ENCODE measurements around the gene GHR.

The GHR gene

DNA sequence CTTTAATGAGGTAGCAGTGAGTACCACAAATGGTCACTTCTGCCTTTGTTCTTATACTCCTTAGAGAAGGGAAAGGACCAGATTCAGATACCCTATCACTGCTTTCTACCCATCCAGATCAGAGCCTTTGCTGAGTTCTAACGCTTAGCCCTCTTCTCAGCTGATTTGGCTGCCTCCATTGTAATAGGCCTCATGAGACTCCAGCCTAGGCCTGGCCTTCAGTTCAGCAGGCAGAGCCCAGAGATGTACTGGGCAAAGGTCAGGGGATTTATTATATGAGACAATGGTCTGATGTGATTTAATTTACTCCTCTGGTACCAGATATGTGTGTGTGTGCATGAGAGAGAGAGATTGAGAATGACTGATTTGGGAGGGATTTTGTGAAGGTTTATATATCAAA is 124.7 kb downstream of the GHR start:
- Histone ChIP-seq H3K9me3 (ENCODE audit: control extremely low read depth in 1 of 5, control insufficient read depth in 4 of 5, insufficient read depth in 2 of 5, low read depth in 1 of 5, low read length in 4 of 5) (no peaks in the 10 kb centered on the region), H3K4me3 (ENCODE audit: control insufficient read depth in 1 of 7, extremely low read depth in 1 of 7, insufficient read depth in 4 of 7, low read depth in 2 of 7, low read length in 6 of 7) (no peak overlapping the region), H3K4me1 (ENCODE audit: control extremely low read depth in 1 of 4, control insufficient read depth in 4 of 4, insufficient read depth in 4 of 4, low read length in 3 of 4) (no peaks in the 10 kb centered on the region), H3K27me3 (replicated peaks in 2 of 5; ENCODE audit: control insufficient read depth in 4 of 5, insufficient read depth in 5 of 5, low read length in 4 of 5) (peaks cover 0 to 2% (median 0%) of the 10 kb centered on the region in 5 experiments), H3K27ac (ENCODE audit: insufficient read depth in 1 of 2, low read depth in 1 of 2, low read length in 2 of 2, poor library complexity in 1 of 2, severe bottlenecking in 2 of 2) (no peak overlapping the region), H3K36me3 (ENCODE audit: control insufficient read depth in 4 of 4, insufficient read depth in 4 of 4, low read length in 3 of 4) (no peaks in the 10 kb centered on the region)
- WGBS (ENCODE audit: insufficient coverage), result no CpG with 5 or more reads among the region's 1 CpG
- no peak for DNase-seq
- CTCF ChIA-PET, result no interaction called here
- POLR2A ChIA-PET, result no interaction called here

DNA sequence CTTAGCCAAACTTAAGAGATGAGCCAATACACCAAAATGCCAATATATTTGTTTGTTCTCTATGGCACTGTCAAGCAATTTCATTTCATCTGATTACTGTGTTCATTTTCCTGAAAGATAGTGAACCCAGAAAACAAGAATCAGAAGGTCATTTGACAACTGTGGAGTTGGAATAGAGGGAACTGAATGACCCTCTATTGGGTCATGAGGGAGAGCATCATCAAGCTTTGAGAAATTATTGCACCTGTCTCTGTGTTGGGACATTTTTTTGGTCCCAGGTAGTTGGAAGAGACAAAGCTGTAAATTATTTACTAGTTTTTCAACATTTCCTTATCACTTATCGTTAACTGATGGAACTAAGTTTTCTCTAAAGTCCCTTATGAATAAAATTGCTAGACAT is 129.4 kb downstream of the GHR start:
- Histone ChIP-seq H3K4me1 (ENCODE audit: control extremely low read depth in 1 of 4, control insufficient read depth in 4 of 4, insufficient read depth in 4 of 4, low read length in 3 of 4) (no peaks in the 10 kb centered on the region), H3K27ac (ENCODE audit: insufficient read depth in 1 of 2, low read depth in 1 of 2, low read length in 2 of 2, poor library complexity in 1 of 2, severe bottlenecking in 2 of 2) (no peak overlapping the region), H3K36me3 (ENCODE audit: control insufficient read depth in 4 of 4, insufficient read depth in 4 of 4, low read length in 3 of 4) (no peaks in the 10 kb centered on the region), H3K4me3 (ENCODE audit: control insufficient read depth in 1 of 7, extremely low read depth in 1 of 7, insufficient read depth in 4 of 7, low read depth in 2 of 7, low read length in 6 of 7) (no peak overlapping the region), H3K9me3 (ENCODE audit: control extremely low read depth in 1 of 5, control insufficient read depth in 4 of 5, insufficient read depth in 2 of 5, low read depth in 1 of 5, low read length in 4 of 5) (no peaks in the 10 kb centered on the region), H3K27me3 (replicated peaks in 2 of 5; ENCODE audit: control insufficient read depth in 4 of 5, insufficient read depth in 5 of 5, low read length in 4 of 5) (no peaks in the 10 kb centered on the region)
- WGBS (ENCODE audit: insufficient coverage), result 100% methylated on average over 1 of the region's 1 CpG
- POLR2A ChIA-PET, result no interaction called here
- CTCF ChIA-PET, result no interaction called here
- DNase-seq, result no peak

DNA sequence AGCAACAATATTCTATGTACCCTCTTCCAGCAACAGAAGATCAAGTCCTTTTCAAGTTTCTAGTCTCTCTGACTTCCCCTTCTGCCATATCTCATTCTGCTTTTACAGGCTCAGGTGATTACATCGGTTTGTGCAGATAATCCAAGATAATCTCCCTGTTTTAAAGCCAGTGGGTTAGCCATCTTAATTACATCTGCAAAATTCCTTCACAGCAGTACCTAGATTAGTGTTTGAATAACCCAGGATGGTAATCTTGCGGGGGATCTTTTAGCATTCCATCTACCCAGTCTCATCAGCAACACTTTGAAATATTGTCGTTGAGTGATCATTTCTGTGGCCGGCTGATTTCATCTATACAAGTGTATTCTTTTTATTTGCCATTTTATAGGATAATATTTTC is 130.2 kb downstream of the GHR start:
- CTCF ChIA-PET, result no interaction called here

DNA sequence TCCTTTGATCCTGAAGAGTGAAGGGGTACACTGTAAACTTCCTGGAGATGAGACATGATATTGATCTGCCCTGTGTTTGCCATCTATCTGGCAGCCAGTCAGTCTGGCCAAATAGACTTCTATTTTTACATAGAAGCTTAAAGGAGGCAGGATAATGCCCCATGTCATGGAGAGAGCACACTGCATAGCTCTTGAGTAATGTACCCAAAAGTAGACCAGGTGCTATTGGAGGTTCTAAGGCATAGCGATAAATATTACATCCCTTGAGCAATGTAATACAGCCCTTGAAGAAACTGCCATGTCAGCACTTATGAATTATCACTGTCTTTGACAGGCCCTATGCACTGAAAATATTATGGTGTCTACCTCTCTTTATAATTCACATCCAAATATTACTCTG is 131.8 kb downstream of the GHR start:
- WGBS (ENCODE audit: insufficient coverage), result no CpG with 5 or more reads among the region's 1 CpG
- Histone ChIP-seq H3K27ac (ENCODE audit: insufficient read depth in 1 of 2, low read depth in 1 of 2, low read length in 2 of 2, poor library complexity in 1 of 2, severe bottlenecking in 2 of 2) (no peak overlapping the region), H3K9me3 (ENCODE audit: control extremely low read depth in 1 of 5, control insufficient read depth in 4 of 5, insufficient read depth in 2 of 5, low read depth in 1 of 5, low read length in 4 of 5) (no peaks in the 10 kb centered on the region), H3K4me1 (ENCODE audit: control extremely low read depth in 1 of 4, control insufficient read depth in 4 of 4, insufficient read depth in 4 of 4, low read length in 3 of 4) (no peaks in the 10 kb centered on the region), H3K36me3 (ENCODE audit: control insufficient read depth in 4 of 4, insufficient read depth in 4 of 4, low read length in 3 of 4) (no peaks in the 10 kb centered on the region), H3K4me3 (ENCODE audit: control insufficient read depth in 1 of 7, extremely low read depth in 1 of 7, insufficient read depth in 4 of 7, low read depth in 2 of 7, low read length in 6 of 7) (no peak overlapping the region), H3K27me3 (replicated peaks in 2 of 5; ENCODE audit: control insufficient read depth in 4 of 5, insufficient read depth in 5 of 5, low read length in 4 of 5) (no peaks in the 10 kb centered on the region)
- DNase-seq, result no peak
- ChIA-PET POLR2A (interaction anchor here (0.6 kb wide), 1 partner anchor 62 kb away, joined by 6 read pairs; no protein-coding TSS in a partner anchor), CTCF (interaction anchor here (1.0 to 1.2 kb wide), 3 partner anchors 12 to 29 kb away, joined by 3 read pairs; no protein-coding TSS in a partner anchor)

More for the DNA sequence above, 130.2 kb downstream of the GHR start:
- Histone ChIP-seq H3K27me3 (replicated peaks in 2 of 5; ENCODE audit: control insufficient read depth in 4 of 5, insufficient read depth in 5 of 5, low read length in 4 of 5) (no peaks in the 10 kb centered on the region), H3K4me1 (ENCODE audit: control extremely low read depth in 1 of 4, control insufficient read depth in 4 of 4, insufficient read depth in 4 of 4, low read length in 3 of 4) (no peaks in the 10 kb centered on the region), H3K36me3 (ENCODE audit: control insufficient read depth in 4 of 4, insufficient read depth in 4 of 4, low read length in 3 of 4) (no peaks in the 10 kb centered on the region), H3K27ac (ENCODE audit: insufficient read depth in 1 of 2, low read depth in 1 of 2, low read length in 2 of 2, poor library complexity in 1 of 2, severe bottlenecking in 2 of 2) (no peak overlapping the region), H3K4me3 (ENCODE audit: control insufficient read depth in 1 of 7, extremely low read depth in 1 of 7, insufficient read depth in 4 of 7, low read depth in 2 of 7, low read length in 6 of 7) (no peak overlapping the region), H3K9me3 (ENCODE audit: control extremely low read depth in 1 of 5, control insufficient read depth in 4 of 5, insufficient read depth in 2 of 5, low read depth in 1 of 5, low read length in 4 of 5) (no peaks in the 10 kb centered on the region)
- POLR2A ChIA-PET, result no interaction called here
- no CpG with 5 or more reads among the region's 4 CpGs for WGBS (ENCODE audit: insufficient coverage)
- no peak for DNase-seq

DNA sequence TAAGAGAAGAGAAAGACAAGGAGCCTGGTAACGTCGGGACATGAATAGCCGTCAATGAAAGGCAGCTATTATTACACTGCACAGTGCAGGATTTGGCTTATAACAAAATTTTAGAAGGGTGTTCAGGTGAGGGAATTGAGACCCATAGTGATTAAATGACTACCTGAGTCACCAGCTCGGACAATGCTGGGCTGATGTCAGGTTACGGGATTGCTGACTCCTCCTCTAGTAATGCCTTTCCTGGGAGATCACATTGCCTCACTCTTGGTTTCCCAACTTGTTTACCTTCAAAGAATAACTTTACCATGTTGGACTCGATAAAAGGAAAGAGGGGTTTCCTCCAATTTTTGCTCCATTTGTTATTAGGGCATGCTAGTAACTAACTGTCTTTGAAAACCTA is 132.6 kb downstream of the GHR start:
- no peaks in the 10 kb centered on the region for H3K4me1 ChIP-seq (ENCODE audit: control extremely low read depth in 1 of 4, control insufficient read depth in 4 of 4, insufficient read depth in 4 of 4, low read length in 3 of 4)
- H3K9me3 ChIP-seq (ENCODE audit: control extremely low read depth in 1 of 5, control insufficient read depth in 4 of 5, insufficient read depth in 2 of 5, low read depth in 1 of 5, low read length in 4 of 5), result no peaks in the 10 kb centered on the region
- no peaks in the 10 kb centered on the region for H3K27me3 ChIP-seq (replicated peaks in 2 of 5; ENCODE audit: control insufficient read depth in 4 of 5, insufficient read depth in 5 of 5, low read length in 4 of 5)
- 92% methylated on average over 6 of the region's 6 CpGs for WGBS (ENCODE audit: insufficient coverage)
- CTCF ChIA-PET, result interaction anchor here (1.0 kb wide), 1 partner anchor 28 kb away, joined by 3 read pairs; no protein-coding TSS in a partner anchor
- no peak overlapping the region for H3K27ac ChIP-seq (ENCODE audit: insufficient read depth in 1 of 2, low read depth in 1 of 2, low read length in 2 of 2, poor library complexity in 1 of 2, severe bottlenecking in 2 of 2)
- no peaks in the 10 kb centered on the region for H3K36me3 ChIP-seq (ENCODE audit: control insufficient read depth in 4 of 4, insufficient read depth in 4 of 4, low read length in 3 of 4)
- no peak for DNase-seq
- no peak overlapping the region for H3K4me3 ChIP-seq (ENCODE audit: control insufficient read depth in 1 of 7, extremely low read depth in 1 of 7, insufficient read depth in 4 of 7, low read depth in 2 of 7, low read length in 6 of 7)
- POLR2A ChIA-PET, result no interaction called here

DNA sequence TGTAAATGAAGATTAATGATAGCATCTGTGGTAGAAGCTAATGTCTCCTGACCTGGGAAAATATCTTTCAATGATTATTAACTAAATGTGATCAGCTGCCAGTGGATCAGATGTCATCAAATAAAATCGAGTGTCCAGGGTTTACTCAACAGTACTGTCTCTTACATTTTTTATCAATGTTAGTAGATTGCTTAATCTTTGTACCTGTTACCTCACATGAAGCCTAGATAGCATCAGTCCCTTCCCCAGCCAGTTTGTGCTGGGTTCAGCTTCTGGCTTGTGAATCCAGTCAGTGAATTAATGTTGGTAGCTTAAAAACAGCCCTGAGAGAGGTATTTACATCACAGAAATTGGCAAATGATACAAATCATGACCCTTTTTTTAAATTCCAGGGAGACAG is 134.4 kb downstream of the GHR start:
- DNase-seq, result no peak
- Histone ChIP-seq H3K4me3 (ENCODE audit: control insufficient read depth in 1 of 7, extremely low read depth in 1 of 7, insufficient read depth in 4 of 7, low read depth in 2 of 7, low read length in 6 of 7) (no peak overlapping the region), H3K36me3 (ENCODE audit: control insufficient read depth in 4 of 4, insufficient read depth in 4 of 4, low read length in 3 of 4) (no peaks in the 10 kb centered on the region), H3K9me3 (ENCODE audit: control extremely low read depth in 1 of 5, control insufficient read depth in 4 of 5, insufficient read depth in 2 of 5, low read depth in 1 of 5, low read length in 4 of 5) (no peaks in the 10 kb centered on the region), H3K4me1 (ENCODE audit: control extremely low read depth in 1 of 4, control insufficient read depth in 4 of 4, insufficient read depth in 4 of 4, low read length in 3 of 4) (no peaks in the 10 kb centered on the region), H3K27ac (ENCODE audit: insufficient read depth in 1 of 2, low read depth in 1 of 2, low read length in 2 of 2, poor library complexity in 1 of 2, severe bottlenecking in 2 of 2) (no peak overlapping the region), H3K27me3 (replicated peaks in 2 of 5; ENCODE audit: control insufficient read depth in 4 of 5, insufficient read depth in 5 of 5, low read length in 4 of 5) (no peaks in the 10 kb centered on the region)
- ChIA-PET CTCF (no interaction called here), POLR2A (no interaction called here)
- WGBS (ENCODE audit: insufficient coverage), result no CpG with 5 or more reads among the region's 1 CpG

DNA sequence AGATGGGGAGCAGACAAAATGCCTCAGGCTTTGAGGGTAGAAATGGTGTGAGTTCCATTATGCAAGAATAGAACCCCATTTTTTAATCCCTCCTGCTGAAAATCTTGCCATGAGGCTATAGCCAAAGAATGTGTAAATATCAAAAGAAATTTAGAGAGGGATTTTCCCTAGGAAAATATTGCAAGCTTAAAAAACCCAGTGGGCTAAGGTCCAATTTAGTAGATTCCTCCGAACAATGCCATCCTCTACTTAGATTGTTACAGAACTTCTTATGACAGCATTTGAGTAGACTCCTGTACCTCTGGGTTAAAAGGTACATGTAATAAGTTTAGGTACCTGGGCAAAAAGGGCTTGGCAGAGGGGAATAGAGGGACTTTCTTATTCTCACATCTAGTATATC is 138.4 kb downstream of the GHR start:
- no peaks in the 10 kb centered on the region for H3K9me3 ChIP-seq (ENCODE audit: control extremely low read depth in 1 of 5, control insufficient read depth in 4 of 5, insufficient read depth in 2 of 5, low read depth in 1 of 5, low read length in 4 of 5)
- no peak for DNase-seq
- H3K4me3 ChIP-seq (ENCODE audit: control insufficient read depth in 1 of 7, extremely low read depth in 1 of 7, insufficient read depth in 4 of 7, low read depth in 2 of 7, low read length in 6 of 7), result no peak overlapping the region
- POLR2A ChIA-PET, result no interaction called here
- no CpG with 5 or more reads among the region's 1 CpG for WGBS (ENCODE audit: insufficient coverage)
- H3K36me3 ChIP-seq (ENCODE audit: control insufficient read depth in 4 of 4, insufficient read depth in 4 of 4, low read length in 3 of 4), result no peaks in the 10 kb centered on the region
- no peaks in the 10 kb centered on the region for H3K27me3 ChIP-seq (replicated peaks in 2 of 5; ENCODE audit: control insufficient read depth in 4 of 5, insufficient read depth in 5 of 5, low read length in 4 of 5)
- CTCF ChIA-PET, result interaction anchor here (1.1 kb wide), 1 partner anchor 22 kb away, joined by 3 read pairs; no protein-coding TSS in a partner anchor
- no peaks in the 10 kb centered on the region for H3K4me1 ChIP-seq (ENCODE audit: control extremely low read depth in 1 of 4, control insufficient read depth in 4 of 4, insufficient read depth in 4 of 4, low read length in 3 of 4)
- H3K27ac ChIP-seq (ENCODE audit: insufficient read depth in 1 of 2, low read depth in 1 of 2, low read length in 2 of 2, poor library complexity in 1 of 2, severe bottlenecking in 2 of 2), result no peak overlapping the region
